ENCODE results near the gene CYSRT1. TPM values are rescaled to one million over a fixed set of nuclear protein-coding genes. Genes with fewer than 3 reads are reported as not detected.

CYSRT1 gene
- polyA plus RNA-seq, 1 donor (not counting 4 experiments of a cell fraction or from before 2014, with no cell fraction given), result 0.80 TPM

DNA sequence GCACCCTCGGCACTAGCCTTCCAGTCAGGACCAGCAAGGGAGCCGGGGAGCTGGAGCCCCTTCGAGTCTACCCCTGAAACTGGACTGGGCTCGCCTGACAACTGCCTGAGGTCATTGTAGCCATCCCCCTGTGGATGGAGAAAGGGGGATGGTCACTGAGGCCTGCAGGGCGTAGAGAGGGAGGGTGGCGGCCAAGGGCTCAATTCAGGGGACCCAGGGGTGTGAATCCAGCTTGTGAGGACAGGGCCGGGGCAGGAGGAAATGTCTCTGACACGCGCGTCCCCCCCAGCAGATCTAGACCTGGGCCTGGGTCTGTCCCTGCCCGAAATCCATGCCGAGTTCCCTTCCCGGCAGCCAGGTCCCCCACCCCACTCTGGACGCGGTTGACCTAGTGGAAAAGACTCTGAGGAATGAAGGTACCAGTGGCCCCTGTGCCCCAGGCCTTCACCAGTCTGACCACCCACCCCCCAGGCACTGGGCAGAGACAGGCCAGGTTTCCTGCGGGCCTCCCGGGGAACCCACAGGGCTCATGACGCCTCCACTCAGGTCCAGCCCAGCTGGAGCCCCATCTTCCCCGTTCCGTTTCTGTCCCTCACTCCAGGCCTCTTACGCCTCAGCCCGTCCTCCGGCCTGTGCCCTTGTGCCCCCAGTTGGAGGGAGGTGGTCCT is 6.5 kb downstream of the CYSRT1 start:
- H2AFZ ChIP-seq (ENCODE audit: control insufficient read depth, low read length), result no peak overlapping the region
- no peaks in the 10 kb centered on the region for H3K9me1 ChIP-seq (ENCODE audit: control insufficient read depth, extremely low read depth, insufficient read depth, low read length)
- DNase-seq (ENCODE audit: low read depth, low spot score), result no peak
- H3K36me3 ChIP-seq (ENCODE audit: control insufficient read depth in 2 of 2, extremely low read depth in 1 of 2, insufficient read depth in 2 of 2, low read length in 2 of 2), result no peaks in the 10 kb centered on the region
- H3K4me2 ChIP-seq (ENCODE audit: control insufficient read depth, extremely low read depth, insufficient read depth, low read depth, low read length), result no peak overlapping the region
- H3K4me3 ChIP-seq (ENCODE audit: control insufficient read depth in 2 of 3, extremely low read depth in 1 of 3, insufficient read depth in 2 of 3, low read depth in 1 of 3, low read length in 3 of 3), result no peak overlapping the region
- H3K9me3 ChIP-seq (ENCODE audit: control insufficient read depth, low read depth, low read length), result no peaks in the 10 kb centered on the region
- dilution Hi-C loops (cut with MboI; ENCODE audit: extremely low pct_ligation_motif_present, low sequenced_read_pairs), result no loop called here
- H3K27ac ChIP-seq (ENCODE audit: control insufficient read depth, insufficient read depth, low read length), result no peak overlapping the region
- H3K27me3 ChIP-seq (ENCODE audit: control insufficient read depth, extremely low read depth, insufficient read depth, low read length), result peaks cover 15% of the 10 kb centered on the region
- TF ChIP-seq EZH2 (IDR thresholded peaks at IDR 0.05; ENCODE audit: low read length), result no peak
- TF ChIP-seq CTCF (optimal IDR thresholded peaks at IDR 0.05 in 1 of 3, IDR thresholded peaks at IDR 0.05 in 1 of 3, conservative IDR thresholded peaks at IDR 0.05 in 1 of 3; ENCODE audit: extremely low read depth in 1 of 3, insufficient read depth in 2 of 3, low read length in 3 of 3), result no peak
- FAIRE-seq, result no peak
- H3K4me1 ChIP-seq (ENCODE audit: control insufficient read depth, extremely low read depth, insufficient read depth, low read length), result peaks cover 12% of the 10 kb centered on the region
- H3K9ac ChIP-seq (ENCODE audit: control insufficient read depth, extremely low read depth, insufficient read depth, low read length), result no peak overlapping the region
- H4K20me1 ChIP-seq (ENCODE audit: control insufficient read depth, extremely low read depth, insufficient read depth, low read length), result no peaks in the 10 kb centered on the region
- H3K79me2 ChIP-seq (ENCODE audit: control insufficient read depth, insufficient read depth, low read length), result no peaks in the 10 kb centered on the region

DNA sequence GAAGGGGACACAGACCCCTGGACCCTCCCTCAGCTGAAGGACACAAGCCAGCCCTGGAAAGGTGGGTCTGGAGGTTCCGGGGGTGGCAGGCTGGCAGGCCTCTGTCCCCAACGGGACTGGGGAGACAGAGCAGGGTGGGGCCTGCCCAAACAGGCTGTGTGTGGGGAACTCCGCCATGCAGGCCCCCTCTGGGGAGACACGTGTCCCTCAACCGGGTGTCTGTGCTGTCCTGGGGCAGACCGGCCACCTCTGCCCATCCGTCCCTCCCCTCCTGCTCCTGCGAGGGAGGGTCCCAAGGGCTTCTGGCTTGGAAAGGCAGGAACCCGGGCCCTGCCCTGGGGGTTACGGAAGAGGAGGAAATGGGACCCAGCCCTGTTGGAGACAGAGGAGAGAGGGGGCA is 7.1 kb downstream of the CYSRT1 start:
- peaks cover 6% of the 10 kb centered on the region for H3K4me1 ChIP-seq (ENCODE audit: control insufficient read depth, extremely low read depth, insufficient read depth, low read length)
- no peaks in the 10 kb centered on the region for H4K20me1 ChIP-seq (ENCODE audit: control insufficient read depth, extremely low read depth, insufficient read depth, low read length)
- H3K9me3 ChIP-seq (ENCODE audit: control insufficient read depth, low read depth, low read length), result no peaks in the 10 kb centered on the region
- H2AFZ ChIP-seq (ENCODE audit: control insufficient read depth, low read length), result no peak overlapping the region
- dilution Hi-C loops (cut with MboI; ENCODE audit: extremely low pct_ligation_motif_present, low sequenced_read_pairs), result no loop called here
- no peaks in the 10 kb centered on the region for H3K79me2 ChIP-seq (ENCODE audit: control insufficient read depth, insufficient read depth, low read length)
- no peak overlapping the region for H3K4me3 ChIP-seq (ENCODE audit: control insufficient read depth in 2 of 3, extremely low read depth in 1 of 3, insufficient read depth in 2 of 3, low read depth in 1 of 3, low read length in 3 of 3)
- H3K4me2 ChIP-seq (ENCODE audit: control insufficient read depth, extremely low read depth, insufficient read depth, low read depth, low read length), result no peak overlapping the region
- no peak for TF ChIP-seq CTCF (optimal IDR thresholded peaks at IDR 0.05 in 1 of 3, IDR thresholded peaks at IDR 0.05 in 1 of 3, conservative IDR thresholded peaks at IDR 0.05 in 1 of 3; ENCODE audit: extremely low read depth in 1 of 3, insufficient read depth in 2 of 3, low read length in 3 of 3)
- TF ChIP-seq EZH2 (IDR thresholded peaks at IDR 0.05; ENCODE audit: low read length), result no peak
- H3K9me1 ChIP-seq (ENCODE audit: control insufficient read depth, extremely low read depth, insufficient read depth, low read length), result no peaks in the 10 kb centered on the region
- no peak overlapping the region for H3K27ac ChIP-seq (ENCODE audit: control insufficient read depth, insufficient read depth, low read length)
- peaks cover 15% of the 10 kb centered on the region for H3K27me3 ChIP-seq (ENCODE audit: control insufficient read depth, extremely low read depth, insufficient read depth, low read length)
- no peak overlapping the region for H3K9ac ChIP-seq (ENCODE audit: control insufficient read depth, extremely low read depth, insufficient read depth, low read length)
- FAIRE-seq, result no peak
- no peak for DNase-seq (ENCODE audit: low read depth, low spot score)
- H3K36me3 ChIP-seq (ENCODE audit: control insufficient read depth in 2 of 2, extremely low read depth in 1 of 2, insufficient read depth in 2 of 2, low read length in 2 of 2), result no peaks in the 10 kb centered on the region
